Breast epithelium (tissue), 4 donors: ENCODE data around the gene FAXC. TPM values are rescaled to one million over a fixed set of nuclear protein-coding genes. Genes with fewer than 3 reads are reported as not detected.

Source experiments
- DNase-seq, 2 donors: peaks; one replicate each; pipeline ENCODE4 v3.0.0-alpha.2; 2019; ENCODE audit warnings: low spot score in 2 of 2
- H3K27ac ChIP-seq, 2 donors: fragments of 200-600 bp; sonication (generic) in 1 of 2; one replicate each; pipeline ENCODE4 v1.5.1; 2016 to 2019; ENCODE audit warnings: mild to moderate bottlenecking in 1 of 2
- H3K27me3 ChIP-seq, 2 donors: fragments of 200-600 bp; sonication (generic) in 1 of 2; one replicate each; pipeline versions ENCODE4 v1.5.1 to v1.6.0; 2017 to 2019; ENCODE audit warnings: control low read depth in 1 of 2, mild to moderate bottlenecking in 1 of 2
- H3K36me3 ChIP-seq: fragments of 200-600 bp; one replicate; pipeline ENCODE4 v1.5.1; 2019
- H3K4me1 ChIP-seq, 2 donors: fragments of 200-600 bp; sonication (generic); one replicate each; pipeline ENCODE4 v1.5.1; 2016 to 2019; ENCODE audit warnings: control low read depth in 1 of 2
- H3K4me3 ChIP-seq, 3 donors: fragments of 200-600 bp; sonication (generic); 1 replicate in 2 of 3; 2 replicates in 1 of 3; pipeline ENCODE4 v1.5.1; 2016 to 2019; ENCODE audit warnings: mild to moderate bottlenecking in 3 of 3, moderate library complexity in 2 of 3
- H3K9me3 ChIP-seq, 2 donors: fragments of 200-600 bp; sonication (generic) in 1 of 2; one replicate each; pipeline ENCODE4 v1.5.1; 2016 to 2019; ENCODE audit warnings: control low read depth in 1 of 2
- POLR2A ChIP-seq: fragments of 450-650 bp; IDR thresholded peaks from one replicate; pipeline ENCODE4 v1.6.1; 2016; ENCODE audit warnings: antibody characterized with exemption, mild to moderate bottlenecking, moderate library complexity
- POLR2AphosphoS5 ChIP-seq, 3 donors: sonication (generic); formaldehyde crosslinking; IDR thresholded peaks; one replicate each; pipeline ENCODE4 v1.6.1; 2017; ENCODE audit warnings: antibody characterized with exemption in 3 of 3
- intact Hi-C: fragments of 100-400 bp; cut with DNase I; formaldehyde crosslinking; loops from one replicate; pipeline ENCODE4 v1.15.1; 2023; ENCODE audit warnings: low total_unique reads
- total RNA-seq, 3 donors: library from RNA; depleted of rRNA; stranded (reverse); fragments of >200 nt; gene quantifications; one replicate each; pipeline ENCODE4 v1.1.0, GENCODE V29; 2016
- TF ChIP-seq, protein P1 (sequence below), 3 donors: fragments of 450-650 bp; IDR thresholded peaks; one replicate each; pipeline ENCODE4 v1.5.1; 2016 to 2017; ENCODE audit warnings: antibody characterized with exemption in 3 of 3, mild to moderate bottlenecking in 3 of 3, moderate library complexity in 3 of 3

FAXC gene
- total RNA-seq, 3 donors from 2014 or later, result 5.2 to 14.2 TPM; not detected in 1

- Histone ChIP-seq H3K9me3 (no peaks in the 10 kb centered on the region), H3K4me3 (no peak overlapping the region), H3K36me3 (no peaks in the 10 kb centered on the region), H3K4me1 (no peaks in the 10 kb centered on the region), H3K27me3 (no peaks in the 10 kb centered on the region), H3K27ac (no peak overlapping the region)
- TF ChIP-seq POLR2AphosphoS5 (IDR thresholded peaks at IDR 0.05), result no peak
- TF ChIP-seq, protein P1, sequence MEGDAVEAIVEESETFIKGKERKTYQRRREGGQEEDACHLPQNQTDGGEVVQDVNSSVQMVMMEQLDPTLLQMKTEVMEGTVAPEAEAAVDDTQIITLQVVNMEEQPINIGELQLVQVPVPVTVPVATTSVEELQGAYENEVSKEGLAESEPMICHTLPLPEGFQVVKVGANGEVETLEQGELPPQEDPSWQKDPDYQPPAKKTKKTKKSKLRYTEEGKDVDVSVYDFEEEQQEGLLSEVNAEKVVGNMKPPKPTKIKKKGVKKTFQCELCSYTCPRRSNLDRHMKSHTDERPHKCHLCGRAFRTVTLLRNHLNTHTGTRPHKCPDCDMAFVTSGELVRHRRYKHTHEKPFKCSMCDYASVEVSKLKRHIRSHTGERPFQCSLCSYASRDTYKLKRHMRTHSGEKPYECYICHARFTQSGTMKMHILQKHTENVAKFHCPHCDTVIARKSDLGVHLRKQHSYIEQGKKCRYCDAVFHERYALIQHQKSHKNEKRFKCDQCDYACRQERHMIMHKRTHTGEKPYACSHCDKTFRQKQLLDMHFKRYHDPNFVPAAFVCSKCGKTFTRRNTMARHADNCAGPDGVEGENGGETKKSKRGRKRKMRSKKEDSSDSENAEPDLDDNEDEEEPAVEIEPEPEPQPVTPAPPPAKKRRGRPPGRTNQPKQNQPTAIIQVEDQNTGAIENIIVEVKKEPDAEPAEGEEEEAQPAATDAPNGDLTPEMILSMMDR (IDR thresholded peaks at IDR 0.05), result no peak
- TF ChIP-seq POLR2A, result no peak
- DNase-seq, result no peak
- intact Hi-C loops, result no loop called here
Measured at GRCh38 chr6:99318566-99318965, 30.9 kb downstream of the FAXC start.

DNA sequence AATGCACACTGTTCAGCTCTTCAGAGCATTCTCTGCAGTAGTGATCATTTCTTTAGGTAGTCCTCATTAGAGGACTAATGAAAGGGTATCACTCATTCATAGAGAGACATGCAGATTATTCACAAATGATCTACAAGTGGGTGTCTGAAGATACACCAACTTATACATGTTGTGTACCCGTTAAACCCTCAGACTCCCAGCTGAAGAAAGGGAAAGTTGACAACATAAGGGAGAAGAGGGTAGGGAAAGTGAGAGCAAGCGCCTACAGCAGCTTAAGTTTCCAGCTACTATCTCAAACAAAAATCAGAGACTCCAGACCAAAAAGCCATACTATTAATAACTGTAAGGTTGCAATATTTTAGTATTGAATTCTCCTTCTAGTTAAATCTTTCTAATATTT, 37.1 kb downstream of the FAXC start:
- H3K4me3 ChIP-seq, result no peak overlapping the region
- H3K36me3 ChIP-seq, result no peaks in the 10 kb centered on the region
- TF ChIP-seq, protein P1 (IDR thresholded peaks at IDR 0.05), result no peak
- no peak for TF ChIP-seq POLR2A
- TF ChIP-seq POLR2AphosphoS5 (IDR thresholded peaks at IDR 0.05), result no peak

DNA sequence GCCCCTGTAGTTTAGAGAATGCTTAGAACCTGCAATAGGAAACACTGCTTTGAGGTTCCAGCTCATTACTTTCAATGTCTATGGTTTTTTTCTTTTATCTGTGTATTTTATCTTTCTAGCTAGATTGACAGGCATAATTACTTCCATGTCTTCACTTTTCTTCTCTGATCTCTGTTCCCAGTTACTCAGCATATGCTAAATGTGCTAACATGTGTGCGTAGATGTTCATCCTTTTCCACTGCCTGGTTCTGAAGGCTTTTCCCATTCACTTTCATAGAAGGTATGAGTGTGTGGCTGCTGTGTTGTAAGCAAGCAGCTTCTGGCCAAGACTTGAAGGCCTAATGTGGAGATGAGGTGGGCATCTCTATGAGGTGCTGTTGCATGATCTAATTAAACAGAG, 38.9 kb downstream of the FAXC start:
- intact Hi-C loops, result no loop called here
- H3K27ac ChIP-seq, result no peak overlapping the region
- H3K4me1 ChIP-seq, result no peaks in the 10 kb centered on the region

More for the DNA sequence above, 37.1 kb downstream of the FAXC start:
- DNase-seq, result no peak
- Histone ChIP-seq H3K4me1 (no peaks in the 10 kb centered on the region), H3K9me3 (no peaks in the 10 kb centered on the region), H3K27ac (no peak overlapping the region), H3K27me3 (no peaks in the 10 kb centered on the region)
- intact Hi-C loops, result no loop called here

DNA sequence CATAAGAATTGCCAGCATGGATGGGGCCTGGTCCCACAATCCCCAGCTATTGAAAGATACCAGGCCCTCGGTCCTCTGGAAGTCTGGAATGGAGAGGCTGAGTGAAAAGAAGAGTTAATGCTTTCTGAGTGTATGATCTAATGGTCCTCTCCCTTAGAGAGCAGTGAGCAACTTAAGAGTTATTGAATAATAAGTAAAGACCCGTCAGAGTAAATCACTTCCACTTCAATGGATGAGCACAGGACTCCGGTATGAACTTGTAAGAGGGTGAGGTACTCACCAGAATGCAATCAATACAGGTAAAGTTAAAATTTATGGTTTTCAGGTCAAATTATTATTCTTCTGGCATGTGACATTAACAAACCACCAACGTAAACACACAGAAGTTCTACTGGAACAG, 39.9 kb downstream of the FAXC start:
- Histone ChIP-seq H3K36me3 (no peaks in the 10 kb centered on the region), H3K4me1 (no peaks in the 10 kb centered on the region), H3K27me3 (no peaks in the 10 kb centered on the region), H3K4me3 (no peak overlapping the region), H3K27ac (no peak overlapping the region), H3K9me3 (no peaks in the 10 kb centered on the region)
- no peak for TF ChIP-seq POLR2A
- TF ChIP-seq POLR2AphosphoS5 (IDR thresholded peaks at IDR 0.05), result no peak
- TF ChIP-seq, protein P1 (IDR thresholded peaks at IDR 0.05), result no peak
- intact Hi-C loops, result no loop called here
- no peak for DNase-seq

More for the DNA sequence above, 38.9 kb downstream of the FAXC start:
- TF ChIP-seq POLR2A (no peak), POLR2AphosphoS5 (IDR thresholded peaks at IDR 0.05) (no peak)
- TF ChIP-seq, protein P1 (IDR thresholded peaks at IDR 0.05), result no peak
- H3K27me3 ChIP-seq, result no peaks in the 10 kb centered on the region
- no peaks in the 10 kb centered on the region for H3K36me3 ChIP-seq
- DNase-seq, result no peak
- no peak overlapping the region for H3K4me3 ChIP-seq
- no peaks in the 10 kb centered on the region for H3K9me3 ChIP-seq

- Histone ChIP-seq H3K27me3 (no peaks in the 10 kb centered on the region), H3K36me3 (no peaks in the 10 kb centered on the region), H3K9me3 (no peaks in the 10 kb centered on the region), H3K4me1 (no peaks in the 10 kb centered on the region), H3K4me3 (no peak overlapping the region), H3K27ac (no peak overlapping the region)
- intact Hi-C loops, result no loop called here
- no peak for DNase-seq
- TF ChIP-seq POLR2AphosphoS5 (IDR thresholded peaks at IDR 0.05), result no peak
- no peak for TF ChIP-seq POLR2A
- TF ChIP-seq, protein P1 (IDR thresholded peaks at IDR 0.05), result no peak
Measured at GRCh38 chr6:99308788-99309187, 40.7 kb downstream of the FAXC start.
